SK-N-SH (cell line): ENCODE measurements around the gene MAP3K7. TPM values are rescaled to one million over a fixed set of nuclear protein-coding genes. Genes with fewer than 3 reads are reported as not detected.

ENCODE experiments used
- CTCF ChIA-PET: fragments of 300-600, 350-600 bp; formaldehyde crosslinking; extraction: SDS; loops from one replicate; lab custom pipeline; 2021; lab: Yijun Ruan, JAX
- POLR2A ChIA-PET: fragments of 350-600 bp; sonication (Branson Sonifier 250); formaldehyde crosslinking; extraction: SDS; loops from one replicate; lab custom pipeline; 2020; ENCODE audit warnings: antibody characterized with exemption, inconsistent platforms; lab: Yijun Ruan, JAX
- DNase-seq: peaks from one replicate; pipeline ENCODE4 v3.0.0; 2012
- H2AFZ ChIP-seq: fragments of 200-600 bp; sonication (generic); 2 replicates; pipeline ENCODE4 v1.8.1; 2016; ENCODE audit warnings: antibody characterized with exemption, mild to moderate bottlenecking, low read depth
- H3F3A ChIP-seq: fragments of 200-600 bp; sonication (generic); replicated peaks from 2 replicates; pipeline ENCODE3; 2016; ENCODE audit warnings: antibody characterized with exemption, mild to moderate bottlenecking; ENCODE audit not compliant: insufficient read depth
- H3K27ac ChIP-seq, 2 experiments: fragments of 200-500 bp in 1 of 2; fragments of 200-600 bp in 1 of 2; sonication (Bioruptor generic) in 1 of 2; sonication (generic), shearing (Covaris generic) in 1 of 2; 2 replicates each; pipeline versions ENCODE4 v1.5.1 to v1.6.1; 2014 to 2016; ENCODE audit warnings: low read depth in 2 of 2, inconsistent platforms in 1 of 2, low read length in 1 of 2, mild to moderate bottlenecking in 1 of 2, mixed read lengths in 1 of 2
- H3K27me3 ChIP-seq: fragments of 200-600 bp; sonication (generic), shearing (Covaris generic); 2 replicates; pipeline ENCODE4 v1.6.1; 2016; ENCODE audit warnings: mixed run types; ENCODE audit not compliant: insufficient read depth
- H3K36me3 ChIP-seq, 2 experiments: fragments of 200-500 bp in 1 of 2; fragments of 200-600 bp in 1 of 2; sonication (Bioruptor generic) in 1 of 2; sonication (generic) in 1 of 2; replicated peaks in 1 of 2; 2 replicates each; pipeline versions ENCODE3 to v1.5.1; 2014 to 2016; ENCODE audit warnings: low read length in 1 of 2, mild to moderate bottlenecking in 1 of 2; ENCODE audit not compliant: insufficient read depth in 2 of 2, control insufficient read depth in 1 of 2
- H3K4me1 ChIP-seq, 2 experiments: fragments of 200-500 bp in 1 of 2; fragments of 200-600 bp in 1 of 2; sonication (Bioruptor generic) in 1 of 2; sonication (generic), shearing (Covaris generic) in 1 of 2; 2 replicates each; pipeline versions ENCODE4 v1.5.1 to v1.6.1; 2014 to 2016; ENCODE audit warnings: low read depth in 1 of 2, low read length in 1 of 2, mixed run types in 1 of 2; ENCODE audit not compliant: insufficient read depth in 2 of 2, control insufficient read depth in 1 of 2
- H3K4me2 ChIP-seq: fragments of 200-600 bp; sonication (generic), shearing (Covaris generic); 2 replicates; pipeline ENCODE4 v1.6.1; 2017; ENCODE audit warnings: mixed run types
- H3K4me3 ChIP-seq, 2 experiments: fragments of 200-500 bp in 1 of 2; fragments of 200-600 bp in 1 of 2; sonication (Bioruptor generic) in 1 of 2; sonication (generic), shearing (Covaris generic) in 1 of 2; 2 replicates each; pipeline versions ENCODE4 v1.5.1 to v1.8.1; 2014 to 2016; ENCODE audit warnings: low read depth in 2 of 2, inconsistent platforms in 1 of 2, low read length in 1 of 2, mild to moderate bottlenecking in 1 of 2, mixed read lengths in 1 of 2, moderate library complexity in 1 of 2
- H3K79me2 ChIP-seq: fragments of 200-600 bp; sonication (generic); 2 replicates; pipeline ENCODE4 v1.8.1; 2017; ENCODE audit warnings: mild to moderate bottlenecking; ENCODE audit not compliant: insufficient read depth
- H3K9ac ChIP-seq: fragments of 200-600 bp; sonication (generic); 2 replicates; pipeline ENCODE4 v1.6.1; 2017; ENCODE audit warnings: mixed run types
- H3K9me2 ChIP-seq: fragments of 200-600 bp; sonication (generic); 2 replicates; pipeline ENCODE4 v1.6.1; 2017; ENCODE audit warnings: mixed run types
- H3K9me3 ChIP-seq: fragments of 200-600 bp; sonication (generic); 2 replicates; pipeline ENCODE4 v1.6.1; 2017; ENCODE audit warnings: mixed run types, mild to moderate bottlenecking, moderate library complexity
- H4K20me1 ChIP-seq: fragments of 200-600 bp; sonication (generic); 2 replicates; pipeline ENCODE4 v1.6.1; 2017; ENCODE audit warnings: mild to moderate bottlenecking, mixed run types; ENCODE audit not compliant: insufficient read depth
- ELF1 ChIP-seq: IDR thresholded peaks from 2 replicates; pipeline ENCODE4 v1.4.0; 2012
- EP300 ChIP-seq, 2 experiments: IDR thresholded peaks; 2 replicates each; pipeline versions ENCODE4 v1.4.0 to v1.6.1; 2012; ENCODE audit warnings: borderline replicate concordance in 1 of 2, low read depth in 1 of 2, low read length in 1 of 2
- EZH2phosphoT487 ChIP-seq: fragments of 200-600 bp; sonication (generic); IDR thresholded peaks from 2 replicates; pipeline ENCODE4 v1.6.1; 2017; ENCODE audit warnings: low read depth, mixed run types, mild to moderate bottlenecking, antibody characterized with exemption, moderate library complexity, borderline replicate concordance
- GABPA ChIP-seq: IDR thresholded peaks from 2 replicates; pipeline ENCODE4 v1.4.0; 2012; ENCODE audit warnings: low read depth, mild to moderate bottlenecking
- GATA2 ChIP-seq: sonication (generic); formaldehyde crosslinking; IDR thresholded peaks from 2 replicates; pipeline ENCODE4 v1.5.0; 2020; ENCODE audit warnings: mild to moderate bottlenecking, missing genetic modification reagents
- JUND ChIP-seq: IDR thresholded peaks from 2 replicates; pipeline ENCODE4 v1.4.0; 2012
- MEF2A ChIP-seq: IDR thresholded peaks from 2 replicates; pipeline ENCODE4 v1.4.0; 2012; ENCODE audit warnings: low read depth, borderline replicate concordance
- NRF1 ChIP-seq: IDR thresholded peaks from 2 replicates; pipeline ENCODE4 v1.6.1; 2012; ENCODE audit warnings: low read depth, mild to moderate bottlenecking, low read length
- POLR2AphosphoS5 ChIP-seq: IDR thresholded peaks from 2 replicates; pipeline ENCODE4 v1.6.1; 2012; ENCODE audit warnings: low read depth, low read length
- RAD21 ChIP-seq: IDR thresholded peaks from 2 replicates; pipeline ENCODE4 v1.6.1; 2012; ENCODE audit warnings: mild to moderate bottlenecking, low read length
- RXRA ChIP-seq: IDR thresholded peaks from 2 replicates; pipeline ENCODE4 v1.4.0; 2012; ENCODE audit warnings: low read depth, mild to moderate bottlenecking, borderline replicate concordance
- SIN3A ChIP-seq: IDR thresholded peaks from 2 replicates; pipeline ENCODE4 v1.6.1; 2012; ENCODE audit warnings: low read depth, mild to moderate bottlenecking, low read length, moderate library complexity, borderline replicate concordance
- SMC3 ChIP-seq: IDR thresholded peaks from 2 replicates; pipeline ENCODE4 v1.6.1; 2012; ENCODE audit warnings: low read depth, low read length, improper control_type of control experiment
- TAF1 ChIP-seq: IDR thresholded peaks from 2 replicates; pipeline ENCODE4 v1.6.1; 2012; ENCODE audit warnings: low read depth, mild to moderate bottlenecking, low read length, moderate library complexity, borderline replicate concordance
- YY1 ChIP-seq: IDR thresholded peaks from 2 replicates; pipeline ENCODE4 v1.4.0; 2012; ENCODE audit warnings: low read depth, mild to moderate bottlenecking
- WGBS: methylation state at CpG from one replicate; pipeline ENCODE4 v1.1.6; 2017; ENCODE audit warnings: low lambda C conversion rate; 5-methylcytosine and 5-hydroxymethylcytosine counted together
- polyA plus RNA-seq, 3 experiments: library from polyadenylated mRNA; depleted of rRNA; stranded (reverse); fragments of >200 nt; gene quantifications; 2 replicates each; pipeline ENCODE4 v1.2.3, GENCODE V29; 2012
- TF ChIP-seq, protein P1 (sequence below): IDR thresholded peaks from 2 replicates; pipeline ENCODE4 v1.4.0; 2012; ENCODE audit warnings: low read depth, borderline replicate concordance
- TF ChIP-seq, protein P2 (sequence below): IDR thresholded peaks from 2 replicates; pipeline ENCODE4 v1.4.0; 2012; ENCODE audit warnings: low read depth
- TF ChIP-seq, protein P3 (sequence below): fragments of 150-350 bp; IDR thresholded peaks from 2 replicates; pipeline ENCODE4 v1.6.1; 2017; ENCODE audit warnings: antibody characterized with exemption, low read length, low read depth, borderline replicate concordance
- TF ChIP-seq, protein P4 (sequence below): IDR thresholded peaks from 2 replicates; pipeline ENCODE4; 2012
- TF ChIP-seq, protein P5 (sequence below): IDR thresholded peaks from 2 replicates; pipeline ENCODE4 v1.6.1; 2012; ENCODE audit warnings: mild to moderate bottlenecking, low read depth, low read length, moderate library complexity

Gene MAP3K7
- polyA plus RNA-seq, 1 of the 3 experiments (the other 2 are of a cell fraction), result 21.1 TPM

DNA sequence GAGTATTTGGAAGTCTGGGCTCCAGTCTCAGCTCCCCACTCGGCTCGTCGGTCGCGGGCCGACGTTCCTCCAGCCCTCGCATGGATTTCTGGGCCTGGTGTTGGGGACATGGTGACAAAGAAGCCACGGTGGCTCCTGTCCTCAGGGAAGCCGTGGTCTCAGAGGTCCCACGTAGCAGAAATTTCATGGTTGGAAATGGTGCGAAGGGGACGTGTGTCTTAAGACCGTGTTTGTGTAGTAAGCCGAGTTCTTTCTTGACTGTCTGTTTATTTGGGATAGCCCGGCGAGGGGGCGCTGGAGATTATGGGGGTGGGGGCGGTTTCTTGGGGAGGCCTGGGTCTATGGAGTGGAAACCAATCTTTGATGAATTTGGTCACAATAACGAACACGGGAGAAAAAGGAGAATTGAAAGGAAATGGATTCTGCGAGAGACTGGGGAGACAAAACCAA is 23.5 kb upstream of the MAP3K7 start:
- no peaks in the 10 kb centered on the region for H4K20me1 ChIP-seq
- H3K79me2 ChIP-seq, result no peaks in the 10 kb centered on the region
- peak overlapping the region in 1 of 2 experiments; percentile 48; a peak in 2 of 4 replicates for H3K4me3 ChIP-seq
- ChIA-PET CTCF (interaction anchor here (1.3 to 1.6 kb wide), 3 partner anchors 10 to 17 kb away, joined by 3 to 5 read pairs (median 3); no protein-coding TSS in a partner anchor), POLR2A (no interaction called here)
- no peak for TF ChIP-seq NRF1
- TF ChIP-seq YY1, result no peak
- TF ChIP-seq, protein P1, sequence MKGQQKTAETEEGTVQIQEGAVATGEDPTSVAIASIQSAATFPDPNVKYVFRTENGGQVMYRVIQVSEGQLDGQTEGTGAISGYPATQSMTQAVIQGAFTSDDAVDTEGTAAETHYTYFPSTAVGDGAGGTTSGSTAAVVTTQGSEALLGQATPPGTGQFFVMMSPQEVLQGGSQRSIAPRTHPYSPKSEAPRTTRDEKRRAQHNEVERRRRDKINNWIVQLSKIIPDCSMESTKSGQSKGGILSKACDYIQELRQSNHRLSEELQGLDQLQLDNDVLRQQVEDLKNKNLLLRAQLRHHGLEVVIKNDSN, result no peak
- TF ChIP-seq TAF1, result no peak
- TF ChIP-seq RAD21, result no peak
- TF ChIP-seq EZH2phosphoT487, result no peak
- TF ChIP-seq, protein P2, sequence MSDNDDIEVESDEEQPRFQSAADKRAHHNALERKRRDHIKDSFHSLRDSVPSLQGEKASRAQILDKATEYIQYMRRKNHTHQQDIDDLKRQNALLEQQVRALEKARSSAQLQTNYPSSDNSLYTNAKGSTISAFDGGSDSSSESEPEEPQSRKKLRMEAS, result no peak
- no peak for TF ChIP-seq RXRA
- TF ChIP-seq EP300 (IDR thresholded peaks at IDR 0.05; ENCODE audit: borderline replicate concordance in 1 of 2, low read depth in 1 of 2, low read length in 1 of 2), result no peak
- TF ChIP-seq SMC3, result no peak
- TF ChIP-seq GATA2 (CRISPR knock-in tag), result no peak
- no peak for TF ChIP-seq SIN3A
- TF ChIP-seq, protein P3, sequence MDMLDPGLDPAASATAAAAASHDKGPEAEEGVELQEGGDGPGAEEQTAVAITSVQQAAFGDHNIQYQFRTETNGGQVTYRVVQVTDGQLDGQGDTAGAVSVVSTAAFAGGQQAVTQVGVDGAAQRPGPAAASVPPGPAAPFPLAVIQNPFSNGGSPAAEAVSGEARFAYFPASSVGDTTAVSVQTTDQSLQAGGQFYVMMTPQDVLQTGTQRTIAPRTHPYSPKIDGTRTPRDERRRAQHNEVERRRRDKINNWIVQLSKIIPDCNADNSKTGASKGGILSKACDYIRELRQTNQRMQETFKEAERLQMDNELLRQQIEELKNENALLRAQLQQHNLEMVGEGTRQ, result no peak
- no peak for TF ChIP-seq POLR2AphosphoS5
- no peak for TF ChIP-seq ELF1
- no peak for TF ChIP-seq GABPA
- WGBS, result 37% methylated on average over 22 of the region's 22 CpGs
- no peak overlapping the region for H3K27ac ChIP-seq
- no peak overlapping the region for H3K9ac ChIP-seq
- H2AFZ ChIP-seq, result 0 out of 2 replicates have a peak overlapping the region, but pooled peaks have one; percentile 18
- no peaks in the 10 kb centered on the region for H3K9me3 ChIP-seq
- H3K4me1 ChIP-seq, result no peaks in the 10 kb centered on the region; a peak in 1 of 4 replicates
- DNase-seq, result peak; percentile 22
- H3K36me3 ChIP-seq, result no peaks in the 10 kb centered on the region
- peak overlapping the region; percentile 66 for H3K4me2 ChIP-seq
- peaks cover 25% of the 10 kb centered on the region; the same call in 1 of the 2 replicates for H3K27me3 ChIP-seq
- H3F3A ChIP-seq, result no peaks in the 10 kb centered on the region
- no peaks in the 10 kb centered on the region for H3K9me2 ChIP-seq

GRCh38 chr6:90605749-90606340 is 19.0 kb upstream of the MAP3K7 start:
- POLR2A ChIA-PET, result no interaction called here
- TF ChIP-seq RXRA, result no peak
- TF ChIP-seq, protein P4, sequence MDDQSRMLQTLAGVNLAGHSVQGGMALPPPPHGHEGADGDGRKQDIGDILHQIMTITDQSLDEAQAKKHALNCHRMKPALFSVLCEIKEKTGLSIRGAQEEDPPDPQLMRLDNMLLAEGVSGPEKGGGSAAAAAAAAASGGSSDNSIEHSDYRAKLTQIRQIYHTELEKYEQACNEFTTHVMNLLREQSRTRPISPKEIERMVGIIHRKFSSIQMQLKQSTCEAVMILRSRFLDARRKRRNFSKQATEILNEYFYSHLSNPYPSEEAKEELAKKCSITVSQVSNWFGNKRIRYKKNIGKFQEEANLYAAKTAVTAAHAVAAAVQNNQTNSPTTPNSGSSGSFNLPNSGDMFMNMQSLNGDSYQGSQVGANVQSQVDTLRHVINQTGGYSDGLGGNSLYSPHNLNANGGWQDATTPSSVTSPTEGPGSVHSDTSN, result no peak
- TF ChIP-seq RAD21, result no peak
- TF ChIP-seq, protein P5, sequence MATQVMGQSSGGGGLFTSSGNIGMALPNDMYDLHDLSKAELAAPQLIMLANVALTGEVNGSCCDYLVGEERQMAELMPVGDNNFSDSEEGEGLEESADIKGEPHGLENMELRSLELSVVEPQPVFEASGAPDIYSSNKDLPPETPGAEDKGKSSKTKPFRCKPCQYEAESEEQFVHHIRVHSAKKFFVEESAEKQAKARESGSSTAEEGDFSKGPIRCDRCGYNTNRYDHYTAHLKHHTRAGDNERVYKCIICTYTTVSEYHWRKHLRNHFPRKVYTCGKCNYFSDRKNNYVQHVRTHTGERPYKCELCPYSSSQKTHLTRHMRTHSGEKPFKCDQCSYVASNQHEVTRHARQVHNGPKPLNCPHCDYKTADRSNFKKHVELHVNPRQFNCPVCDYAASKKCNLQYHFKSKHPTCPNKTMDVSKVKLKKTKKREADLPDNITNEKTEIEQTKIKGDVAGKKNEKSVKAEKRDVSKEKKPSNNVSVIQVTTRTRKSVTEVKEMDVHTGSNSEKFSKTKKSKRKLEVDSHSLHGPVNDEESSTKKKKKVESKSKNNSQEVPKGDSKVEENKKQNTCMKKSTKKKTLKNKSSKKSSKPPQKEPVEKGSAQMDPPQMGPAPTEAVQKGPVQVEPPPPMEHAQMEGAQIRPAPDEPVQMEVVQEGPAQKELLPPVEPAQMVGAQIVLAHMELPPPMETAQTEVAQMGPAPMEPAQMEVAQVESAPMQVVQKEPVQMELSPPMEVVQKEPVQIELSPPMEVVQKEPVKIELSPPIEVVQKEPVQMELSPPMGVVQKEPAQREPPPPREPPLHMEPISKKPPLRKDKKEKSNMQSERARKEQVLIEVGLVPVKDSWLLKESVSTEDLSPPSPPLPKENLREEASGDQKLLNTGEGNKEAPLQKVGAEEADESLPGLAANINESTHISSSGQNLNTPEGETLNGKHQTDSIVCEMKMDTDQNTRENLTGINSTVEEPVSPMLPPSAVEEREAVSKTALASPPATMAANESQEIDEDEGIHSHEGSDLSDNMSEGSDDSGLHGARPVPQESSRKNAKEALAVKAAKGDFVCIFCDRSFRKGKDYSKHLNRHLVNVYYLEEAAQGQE, result no peak
- no peak for TF ChIP-seq MEF2A
- TF ChIP-seq, protein P1, result no peak
- no peak for TF ChIP-seq SMC3
- TF ChIP-seq JUND, result no peak
- TF ChIP-seq ELF1, result no peak

More at GRCh38 chr6:90605749-90606340, 19.0 kb upstream of the MAP3K7 start:
- Histone ChIP-seq H3K27me3 (0 out of 2 replicates have a peak, but pooled peaks cover 8% of the 10 kb centered on the region), H3K79me2 (no peaks in the 10 kb centered on the region), H3K9me2 (no peaks in the 10 kb centered on the region), H3K4me2 (no peak overlapping the region), H3F3A (no peaks in the 10 kb centered on the region), H3K4me1 (no peaks in the 10 kb centered on the region; a peak in 1 of 4 replicates), H3K9me3 (no peaks in the 10 kb centered on the region), H2AFZ (no peak overlapping the region), H3K27ac (no peak overlapping the region), H3K9ac (no peak overlapping the region), H4K20me1 (no peaks in the 10 kb centered on the region), H3K4me3 (no peak overlapping the region), H3K36me3 (no peaks in the 10 kb centered on the region)
- WGBS, result 0% methylated on average over 1 of the region's 1 CpG
- DNase-seq, result no peak
- CTCF ChIA-PET, result no interaction called here
